OCI-LY7 (cell line): ENCODE results near the gene MAP4K1. TPM values are rescaled to one million over a fixed set of nuclear protein-coding genes. Genes with fewer than 3 reads are reported as not detected.

Experiments
- BruUV-seq: library from RNA; stranded (reverse); fragments of 400-500 nt; replicated peaks from 2 replicates; lab custom pipeline; 2021; lab: Mats Ljungman, UMichigan
- CTCF ChIA-PET: fragments of 300-600 bp; sonication (Branson Sonifier 250); formaldehyde crosslinking; loops from one replicate; lab custom pipeline; 2022; ENCODE audit warnings: antibody characterized with exemption; ENCODE audit not compliant: unreplicated experiment; lab: Charles Lee
- POLR2A ChIA-PET: fragments of 300-600 bp; sonication (Branson Sonifier 250); formaldehyde crosslinking; loops from one replicate; lab custom pipeline; 2022; ENCODE audit warnings: antibody characterized with exemption; lab: Charles Lee
- DNase-seq: peaks from one replicate; pipeline ENCODE4 v3.0.0-alpha.2; 2015; ENCODE audit warnings: low spot score
- H2AFZ ChIP-seq: fragments of 200-600 bp; sonication (generic), shearing (Covaris generic); 2 replicates; pipeline ENCODE4 v1.6.1; 2014; ENCODE audit warnings: mild to moderate bottlenecking, antibody characterized with exemption, low read length, moderate library complexity
- H3K27ac ChIP-seq: fragments of 200-600 bp; sonication (generic); 2 replicates; pipeline ENCODE4 v1.5.1; 2014; ENCODE audit warnings: mixed run types, low read depth, mild to moderate bottlenecking, moderate library complexity, low read length, inconsistent platforms; ENCODE audit not compliant: poor library complexity, severe bottlenecking
- H3K36me3 ChIP-seq: fragments of 200-600 bp; sonication (generic); 2 replicates; pipeline ENCODE4 v1.6.1; 2014; ENCODE audit warnings: mild to moderate bottlenecking, antibody characterized with exemption, low read length, moderate library complexity, mixed read lengths; ENCODE audit not compliant: insufficient read depth
- H3K4me1 ChIP-seq: fragments of 200-600 bp; sonication (generic); 2 replicates; pipeline ENCODE4 v1.5.1; 2014; ENCODE audit warnings: mild to moderate bottlenecking, low read length; ENCODE audit not compliant: insufficient read depth, poor library complexity, severe bottlenecking
- H3K4me2 ChIP-seq: fragments of 200-600 bp; sonication (generic); 2 replicates; pipeline ENCODE4 v1.6.1; 2014; ENCODE audit warnings: mild to moderate bottlenecking, low read length
- H3K4me3 ChIP-seq: fragments of 200-600 bp; sonication (generic); 2 replicates; pipeline ENCODE4 v1.5.1; 2014; ENCODE audit warnings: mild to moderate bottlenecking, low read depth, low read length; ENCODE audit not compliant: poor library complexity, severe bottlenecking
- H3K79me2 ChIP-seq: fragments of 200-600 bp; sonication (generic); 2 replicates; pipeline ENCODE4 v1.6.1; 2016; ENCODE audit warnings: low read depth, mild to moderate bottlenecking, low read length, moderate library complexity, mixed read lengths; ENCODE audit not compliant: insufficient read depth
- H3K9me2 ChIP-seq: fragments of 200-600 bp; sonication (generic); 2 replicates; pipeline ENCODE4 v1.6.1; 2016; ENCODE audit warnings: mild to moderate bottlenecking, low read length, mixed read lengths; ENCODE audit not compliant: insufficient read depth
- H3K9me3 ChIP-seq: fragments of 200-600 bp; sonication (generic); 2 replicates; pipeline ENCODE4 v1.6.1; 2014; ENCODE audit warnings: mild to moderate bottlenecking, mixed run types, low read length, mixed read lengths
- H4K20me1 ChIP-seq: fragments of 200-600 bp; sonication (generic); 2 replicates; pipeline ENCODE4 v1.6.1; 2014; ENCODE audit warnings: mild to moderate bottlenecking, antibody characterized with exemption, low read length, moderate library complexity, mixed read lengths; ENCODE audit not compliant: insufficient read depth
- EZH2phosphoT487 ChIP-seq: fragments of 200-600 bp; sonication (generic); IDR thresholded peaks from 2 replicates; pipeline ENCODE4 v1.6.1; 2018; ENCODE audit warnings: low read depth, borderline replicate concordance, mild to moderate bottlenecking, mixed run types, antibody characterized with exemption, low read length, moderate library complexity, mixed read lengths
- intact Hi-C: fragments of 100-400 bp; cut with micrococcal nuclease; formaldehyde crosslinking; loops from one replicate; pipeline ENCODE4 v1.10.0; 2022; ENCODE audit not compliant: unreplicated experiment
- total RNA-seq, 2 experiments: library from RNA; depleted of rRNA in 1 of 2; stranded (reverse); fragments of >200 nt in 1 of 2; shearing (Covaris generic) in 1 of 2; gene quantifications; 2 replicates each; pipeline ENCODE4 v1.2.3, GENCODE V29; 2014 to 2022
- TF ChIP-seq, protein P1 (sequence below): fragments of 200-600 bp; sonication (generic); conservative IDR thresholded peaks from 2 replicates; pipeline ENCODE4 v1.5.1; 2014; ENCODE audit warnings: mild to moderate bottlenecking, antibody characterized with exemption, low read length, moderate library complexity, mixed read lengths

MAP4K1 gene
- total RNA-seq, 2 experiments from 2014 or later = 102 to 331 TPM

DNA sequence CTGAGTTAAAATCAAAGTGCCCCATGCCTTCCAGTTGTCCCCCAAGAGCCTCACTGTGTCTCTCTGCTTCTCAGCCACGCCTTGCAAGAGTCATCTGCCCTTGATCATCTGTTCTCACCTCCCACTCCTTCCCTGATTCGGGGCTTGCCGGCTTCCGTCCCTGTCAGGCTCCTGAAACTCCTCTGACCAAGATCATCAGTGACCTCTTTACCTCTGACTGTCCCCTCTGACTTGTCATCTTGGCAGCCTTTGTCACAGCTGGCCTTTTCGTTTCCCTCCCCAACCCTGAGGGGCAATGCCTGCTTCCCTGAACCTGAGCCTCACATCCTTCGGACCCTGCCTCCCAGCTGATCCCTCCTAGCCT lies 66.3 kb downstream of the MAP4K1 start:
- H3K9me3 ChIP-seq = no peaks in the 10 kb centered on the region
- DNase-seq = no peak
- no peaks in the 10 kb centered on the region for H3K9me2 ChIP-seq
- ChIA-PET CTCF (interaction anchor here (0.6 kb wide), 1 partner anchor 96 kb away, joined by 3 read pairs; the partner anchor contains the start of gene ACTN4), POLR2A (interaction anchor here (1.6 kb wide), 1 partner anchor 68 kb away, joined by 3 read pairs; the partner anchor contains the start of gene EIF3K)
- no peaks in the 10 kb centered on the region for H4K20me1 ChIP-seq
- no peak overlapping the region for H3K4me3 ChIP-seq
- intact Hi-C loops = no loop called here
- no peaks in the 10 kb centered on the region for H3K79me2 ChIP-seq
- no peak overlapping the region for H2AFZ ChIP-seq
- H3K36me3 ChIP-seq = no peaks in the 10 kb centered on the region
- TF ChIP-seq EZH2phosphoT487 = no peak
- TF ChIP-seq, protein P1, sequence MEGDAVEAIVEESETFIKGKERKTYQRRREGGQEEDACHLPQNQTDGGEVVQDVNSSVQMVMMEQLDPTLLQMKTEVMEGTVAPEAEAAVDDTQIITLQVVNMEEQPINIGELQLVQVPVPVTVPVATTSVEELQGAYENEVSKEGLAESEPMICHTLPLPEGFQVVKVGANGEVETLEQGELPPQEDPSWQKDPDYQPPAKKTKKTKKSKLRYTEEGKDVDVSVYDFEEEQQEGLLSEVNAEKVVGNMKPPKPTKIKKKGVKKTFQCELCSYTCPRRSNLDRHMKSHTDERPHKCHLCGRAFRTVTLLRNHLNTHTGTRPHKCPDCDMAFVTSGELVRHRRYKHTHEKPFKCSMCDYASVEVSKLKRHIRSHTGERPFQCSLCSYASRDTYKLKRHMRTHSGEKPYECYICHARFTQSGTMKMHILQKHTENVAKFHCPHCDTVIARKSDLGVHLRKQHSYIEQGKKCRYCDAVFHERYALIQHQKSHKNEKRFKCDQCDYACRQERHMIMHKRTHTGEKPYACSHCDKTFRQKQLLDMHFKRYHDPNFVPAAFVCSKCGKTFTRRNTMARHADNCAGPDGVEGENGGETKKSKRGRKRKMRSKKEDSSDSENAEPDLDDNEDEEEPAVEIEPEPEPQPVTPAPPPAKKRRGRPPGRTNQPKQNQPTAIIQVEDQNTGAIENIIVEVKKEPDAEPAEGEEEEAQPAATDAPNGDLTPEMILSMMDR = no peak
- no peak overlapping the region for H3K27ac ChIP-seq
- BruUV-seq = no TSS peak
- H3K4me2 ChIP-seq = no peak overlapping the region
- H3K4me1 ChIP-seq = peaks cover 20% of the 10 kb centered on the region

DNA sequence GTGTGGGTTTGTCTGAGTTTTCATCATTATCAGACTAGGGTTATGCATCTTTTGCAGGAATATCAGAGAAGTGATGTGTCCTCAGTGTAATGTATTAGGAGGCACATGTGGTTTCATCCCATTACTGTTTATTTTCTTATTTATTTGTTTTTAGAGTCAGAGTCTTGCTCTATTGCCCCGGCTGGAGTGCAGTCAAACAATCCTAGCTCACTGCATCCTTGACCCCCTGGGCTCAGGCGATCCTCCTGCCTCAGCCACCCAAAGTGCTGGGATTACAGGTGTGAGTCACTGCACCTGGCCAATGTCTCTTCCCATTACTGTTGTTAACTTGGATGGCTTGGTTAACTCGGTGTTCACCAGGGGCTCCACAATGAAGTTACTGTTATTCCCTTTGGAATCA lies 67.4 kb downstream of the MAP4K1 start:
- H3K4me3 ChIP-seq = no peak overlapping the region
- H4K20me1 ChIP-seq = no peaks in the 10 kb centered on the region
- peaks cover 17% of the 10 kb centered on the region for H3K4me1 ChIP-seq
- no peak overlapping the region for H3K4me2 ChIP-seq
- TF ChIP-seq, protein P1 = no peak
- TF ChIP-seq EZH2phosphoT487 = no peak
- no peaks in the 10 kb centered on the region for H3K79me2 ChIP-seq
- BruUV-seq = no TSS peak
- H2AFZ ChIP-seq = no peak overlapping the region
- ChIA-PET POLR2A (interaction anchor here (1.6 kb wide), 1 partner anchor 69 kb away, joined by 3 read pairs; the partner anchor contains the start of gene EIF3K), CTCF (no interaction called here)
- intact Hi-C loops = no loop called here
- H3K27ac ChIP-seq = no peak overlapping the region
- DNase-seq = no peak
- no peaks in the 10 kb centered on the region for H3K9me3 ChIP-seq
- no peaks in the 10 kb centered on the region for H3K36me3 ChIP-seq
- no peaks in the 10 kb centered on the region for H3K9me2 ChIP-seq

DNA sequence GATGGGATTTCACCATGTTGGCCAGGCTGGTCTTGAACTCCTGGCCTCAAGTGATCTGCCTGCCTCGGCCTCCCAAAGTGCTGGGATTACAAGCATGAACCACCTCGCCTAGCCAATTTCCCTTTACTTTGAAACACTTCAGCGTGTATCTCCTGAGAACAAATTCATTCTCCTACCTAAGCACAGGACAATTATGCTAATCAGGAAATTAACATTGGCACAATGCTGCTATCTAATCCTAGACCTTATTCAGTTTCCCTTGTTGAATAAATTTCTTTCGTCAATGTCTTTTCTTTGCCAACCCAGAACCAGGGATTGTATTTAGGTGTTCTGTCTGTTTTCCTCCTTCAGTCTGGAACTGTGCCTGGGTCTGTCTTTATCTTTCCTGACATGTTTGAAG lies 67.8 kb downstream of the MAP4K1 start:
- Histone ChIP-seq H3K27ac (no peak overlapping the region), H3K4me1 (peaks cover 16% of the 10 kb centered on the region), H3K36me3 (no peaks in the 10 kb centered on the region), H2AFZ (no peak overlapping the region), H3K79me2 (no peaks in the 10 kb centered on the region), H3K9me2 (no peaks in the 10 kb centered on the region), H3K9me3 (no peaks in the 10 kb centered on the region), H3K4me2 (no peak overlapping the region), H4K20me1 (no peaks in the 10 kb centered on the region), H3K4me3 (no peak overlapping the region)
- no peak for DNase-seq
- BruUV-seq = no TSS peak
- intact Hi-C loops = loop anchor here (10.0 kb wide), 1 partner anchor 175 kb away; no protein-coding TSS in a partner anchor
- TF ChIP-seq EZH2phosphoT487 = no peak
- TF ChIP-seq, protein P1 = no peak
- ChIA-PET CTCF (no interaction called here), POLR2A (no interaction called here)
